ENCODE measurements around the gene GRK6. TPM values are rescaled to one million over a fixed set of nuclear protein-coding genes. Genes with fewer than 3 reads are reported as not detected.

The GRK6 gene
- total RNA-seq, 4 donors from 2014 or later: 29.1 to 44.7 (median 36.3) TPM

DNA sequence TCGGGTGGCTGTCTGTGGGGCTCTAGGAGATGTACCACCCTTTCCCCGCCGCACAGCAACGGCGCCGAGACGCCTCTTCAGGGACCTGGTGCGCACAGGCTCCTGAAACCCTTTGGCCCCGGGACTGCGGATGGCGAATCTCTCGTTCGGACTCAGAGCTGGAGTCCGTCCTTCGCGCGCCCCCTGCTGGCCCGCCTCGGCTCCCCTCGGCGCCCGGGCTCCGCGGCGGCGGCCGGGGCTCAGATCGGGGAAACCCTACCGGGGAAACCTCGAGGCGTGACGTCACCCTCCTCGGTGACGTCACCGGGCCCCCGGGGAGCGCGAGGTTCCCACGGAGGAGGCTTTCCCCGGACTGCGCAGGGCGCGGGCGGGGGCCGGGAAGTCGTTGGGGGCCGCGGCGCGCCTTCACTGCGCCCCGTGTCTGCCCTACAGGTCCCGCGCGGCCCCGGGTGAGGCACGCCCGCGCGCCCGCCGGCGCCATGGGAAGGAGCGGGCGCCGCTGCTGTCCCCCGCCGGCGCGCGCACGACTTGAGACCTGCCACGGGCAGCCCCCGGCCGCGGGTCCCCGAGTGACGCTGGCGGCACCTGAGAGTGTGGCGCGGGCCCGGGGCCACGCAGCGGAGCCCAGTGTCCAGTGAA, 28.0 kb downstream of the GRK6 start:
- TF ChIP-seq, protein P1, sequence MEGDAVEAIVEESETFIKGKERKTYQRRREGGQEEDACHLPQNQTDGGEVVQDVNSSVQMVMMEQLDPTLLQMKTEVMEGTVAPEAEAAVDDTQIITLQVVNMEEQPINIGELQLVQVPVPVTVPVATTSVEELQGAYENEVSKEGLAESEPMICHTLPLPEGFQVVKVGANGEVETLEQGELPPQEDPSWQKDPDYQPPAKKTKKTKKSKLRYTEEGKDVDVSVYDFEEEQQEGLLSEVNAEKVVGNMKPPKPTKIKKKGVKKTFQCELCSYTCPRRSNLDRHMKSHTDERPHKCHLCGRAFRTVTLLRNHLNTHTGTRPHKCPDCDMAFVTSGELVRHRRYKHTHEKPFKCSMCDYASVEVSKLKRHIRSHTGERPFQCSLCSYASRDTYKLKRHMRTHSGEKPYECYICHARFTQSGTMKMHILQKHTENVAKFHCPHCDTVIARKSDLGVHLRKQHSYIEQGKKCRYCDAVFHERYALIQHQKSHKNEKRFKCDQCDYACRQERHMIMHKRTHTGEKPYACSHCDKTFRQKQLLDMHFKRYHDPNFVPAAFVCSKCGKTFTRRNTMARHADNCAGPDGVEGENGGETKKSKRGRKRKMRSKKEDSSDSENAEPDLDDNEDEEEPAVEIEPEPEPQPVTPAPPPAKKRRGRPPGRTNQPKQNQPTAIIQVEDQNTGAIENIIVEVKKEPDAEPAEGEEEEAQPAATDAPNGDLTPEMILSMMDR (IDR thresholded peaks at IDR 0.05): peak in 2 of 3 experiments; percentile 93 to 95
- TF ChIP-seq EP300 (IDR thresholded peaks at IDR 0.05) (no peak), POLR2AphosphoS5 (IDR thresholded peaks at IDR 0.05) (peak in 1 of 2 donors; percentile 71)
- H3K4me1 ChIP-seq: peaks cover 25 to 49% (median 44%) of the 10 kb centered on the region in 4 donors
- H3K27ac ChIP-seq (replicated peaks in 1 of 4): peak overlapping the region; percentile 70 to 83 (median 79)
- peaks cover 0 to 38% (median 5%) of the 10 kb centered on the region in 4 donors for H3K27me3 ChIP-seq
- no peaks in the 10 kb centered on the region for H3K9me3 ChIP-seq
- H3K4me3 ChIP-seq: peak overlapping the region; percentile 62 to 73 (median 68)
- H3K36me3 ChIP-seq: peaks cover 0 to 27% (median 21%) of the 10 kb centered on the region in 4 donors
- intact Hi-C loops (cut with DNase I): loop anchor here (1.0 to 10.0 kb wide), 5 partner anchors 28 to 140 kb away; partner anchors contain the start of genes GRK6 and MXD3
- peak; percentile 98 for DNase-seq (ENCODE audit: extremely low spot score)
- WGBS: no CpG with 5 or more reads among the region's 84 CpGs

DNA sequence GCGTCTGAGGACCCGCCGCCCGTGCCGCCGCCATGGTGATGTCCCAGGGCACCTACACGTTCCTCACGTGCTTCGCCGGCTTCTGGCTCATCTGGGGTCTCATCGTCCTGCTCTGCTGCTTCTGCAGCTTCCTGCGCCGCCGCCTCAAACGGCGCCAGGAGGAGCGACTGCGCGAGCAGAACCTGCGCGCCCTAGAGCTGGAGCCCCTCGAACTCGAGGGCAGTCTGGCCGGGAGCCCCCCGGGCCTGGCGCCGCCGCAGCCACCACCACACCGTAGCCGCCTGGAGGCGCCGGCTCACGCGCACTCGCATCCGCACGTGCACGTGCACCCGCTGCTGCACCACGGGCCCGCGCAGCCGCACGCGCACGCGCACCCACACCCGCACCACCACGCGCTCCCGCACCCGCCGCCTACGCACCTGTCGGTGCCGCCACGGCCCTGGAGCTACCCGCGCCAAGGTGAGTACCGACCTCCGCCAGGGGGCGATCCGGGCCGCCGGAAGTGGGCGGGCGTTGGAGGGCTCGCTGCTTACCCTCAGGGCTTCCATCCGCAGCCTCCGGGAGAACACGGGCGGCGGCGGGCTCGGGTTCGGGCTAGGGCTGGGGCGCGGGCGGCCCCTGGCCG, 28.7 kb downstream of the GRK6 start:
- Histone ChIP-seq H3K36me3 (peaks cover 0 to 33% (median 27%) of the 10 kb centered on the region in 4 donors), H3K4me3 (peak overlapping the region; percentile 62 to 73 (median 68)), H3K27ac (replicated peaks in 1 of 4) (peak overlapping the region; percentile 70 to 83 (median 79)), H3K4me1 (peaks cover 25 to 49% (median 44%) of the 10 kb centered on the region in 4 donors), H3K9me3 (no peaks in the 10 kb centered on the region), H3K27me3 (peaks cover 0 to 32% (median 2%) of the 10 kb centered on the region in 4 donors)
- intact Hi-C loops (cut with DNase I): loop anchor here (2.0 to 10.0 kb wide), 3 partner anchors 28 to 140 kb away; partner anchors contain the start of genes GRK6 and MXD3
- no peak for DNase-seq (ENCODE audit: extremely low spot score)
- TF ChIP-seq, protein P1 (IDR thresholded peaks at IDR 0.05): peak; percentile 66 to 76 (median 66)
- TF ChIP-seq EP300 (IDR thresholded peaks at IDR 0.05) (no peak), POLR2AphosphoS5 (IDR thresholded peaks at IDR 0.05) (peak; percentile 65 to 66), POLR2A (IDR thresholded peaks at IDR 0.05; ENCODE audit: low read depth) (no peak)
- 2% methylated on average over 11 of the region's 80 CpGs for WGBS

DNA sequence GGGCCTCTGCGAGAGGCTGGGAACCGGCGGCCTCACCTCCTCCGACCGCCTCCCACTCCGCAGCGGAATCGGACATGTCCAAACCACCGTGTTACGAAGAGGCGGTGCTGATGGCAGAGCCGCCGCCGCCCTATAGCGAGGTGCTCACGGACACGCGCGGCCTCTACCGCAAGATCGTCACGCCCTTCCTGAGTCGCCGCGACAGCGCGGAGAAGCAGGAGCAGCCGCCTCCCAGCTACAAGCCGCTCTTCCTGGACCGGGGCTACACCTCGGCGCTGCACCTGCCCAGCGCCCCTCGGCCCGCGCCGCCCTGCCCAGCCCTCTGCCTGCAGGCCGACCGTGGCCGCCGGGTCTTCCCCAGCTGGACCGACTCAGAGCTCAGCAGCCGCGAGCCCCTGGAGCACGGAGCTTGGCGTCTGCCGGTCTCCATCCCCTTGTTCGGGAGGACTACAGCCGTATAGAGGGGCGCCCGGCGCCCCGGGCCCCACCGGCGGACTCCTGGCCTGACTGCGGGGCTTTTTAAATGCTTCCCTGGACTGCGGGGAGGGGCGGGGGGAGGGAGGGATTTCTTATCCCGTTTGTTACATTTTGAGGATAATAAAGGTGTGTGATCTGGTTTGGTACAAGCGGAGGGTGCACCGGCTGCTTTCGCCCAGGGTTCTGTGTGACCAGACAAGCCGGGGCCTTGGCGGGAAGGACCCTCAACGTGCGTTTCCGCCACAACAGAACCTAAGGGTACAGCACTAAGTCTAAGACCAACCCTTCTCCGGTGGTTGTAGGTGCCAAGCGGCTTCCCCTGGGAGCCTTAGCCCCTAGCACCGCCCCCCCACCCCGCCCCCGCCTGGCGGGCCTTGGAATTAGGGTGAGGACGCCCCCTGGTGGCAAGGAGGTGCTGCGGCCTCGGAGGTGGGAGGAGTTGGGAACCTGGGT, 29.4 kb downstream of the GRK6 start:
- Histone ChIP-seq H3K27ac (replicated peaks in 1 of 4) (peak overlapping the region; percentile 70 to 83 (median 79)), H3K27me3 (peaks cover 0 to 24% (median 0%) of the 10 kb centered on the region in 4 donors), H3K4me1 (peaks cover 25 to 49% (median 44%) of the 10 kb centered on the region in 4 donors), H3K36me3 (peaks cover 0 to 40% (median 32%) of the 10 kb centered on the region in 4 donors), H3K4me3 (peak overlapping the region; percentile 62 to 73 (median 68)), H3K9me3 (no peaks in the 10 kb centered on the region)
- DNase-seq (ENCODE audit: extremely low spot score): peak; percentile 98
- WGBS: 2% methylated on average over 16 of the region's 76 CpGs
- intact Hi-C loops (cut with DNase I): loop anchor here (2.0 to 10.0 kb wide), 3 partner anchors 29 to 141 kb away; partner anchors contain the start of genes GRK6 and MXD3
- TF ChIP-seq EP300 (IDR thresholded peaks at IDR 0.05) (no peak), POLR2A (IDR thresholded peaks at IDR 0.05; ENCODE audit: low read depth) (no peak), POLR2AphosphoS5 (IDR thresholded peaks at IDR 0.05) (peak; percentile 51 to 72)
- TF ChIP-seq, protein P1 (IDR thresholded peaks at IDR 0.05): peak; percentile 91 to 92 (median 92)

DNA sequence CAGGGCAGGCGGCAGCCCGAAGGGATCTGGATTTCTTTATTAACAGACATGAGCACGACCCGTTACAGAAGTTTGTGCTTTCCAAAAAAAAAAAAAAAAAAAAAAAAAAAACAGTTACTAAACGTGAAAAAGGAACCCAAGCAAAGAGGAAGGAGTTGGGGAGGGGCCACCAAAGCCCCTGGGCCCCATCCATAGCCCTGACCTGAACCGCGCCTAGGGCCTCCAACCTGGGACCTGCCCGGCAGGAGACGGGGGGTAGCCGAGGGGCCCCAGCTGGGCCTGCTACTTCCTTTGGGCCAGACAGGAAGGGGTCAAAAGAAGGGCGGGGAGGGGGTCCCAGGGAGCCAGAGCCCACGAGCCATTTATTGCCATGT, 30.1 kb downstream of the GRK6 start:
- 25% methylated on average over 12 of the region's 12 CpGs for WGBS
- H3K36me3 ChIP-seq: peaks cover 0 to 40% (median 32%) of the 10 kb centered on the region in 4 donors
- TF ChIP-seq, protein P1 (IDR thresholded peaks at IDR 0.05): peak in 1 of 3 experiments; percentile 8
- no peak for TF ChIP-seq POLR2AphosphoS5 (IDR thresholded peaks at IDR 0.05)
- peak overlapping the region in 3 of 4 donors; percentile 62 to 73 (median 66) for H3K4me3 ChIP-seq
- H3K9me3 ChIP-seq: no peaks in the 10 kb centered on the region
- H3K4me1 ChIP-seq: peaks cover 28 to 51% (median 44%) of the 10 kb centered on the region in 4 donors
- intact Hi-C loops (cut with DNase I): loop anchor here (10.0 kb wide), 1 partner anchor 142 kb away; the partner anchor contains the start of gene MXD3
- no peak for DNase-seq (ENCODE audit: extremely low spot score)
- peak overlapping the region; percentile 69 to 83 (median 73) for H3K27ac ChIP-seq (replicated peaks in 1 of 4)
- peaks cover 0 to 18% (median 0%) of the 10 kb centered on the region in 4 donors for H3K27me3 ChIP-seq
